LoVo (cell line): Measurements from ENCODE around the gene DCTN2.

ENCODE experiments used
- DNase-seq: peaks from one replicate; pipeline ENCODE4 v3.0.0-alpha.2; 2016; ENCODE audit warnings: low spot score

The DCTN2 gene

GRCh38 chr12:57488402-57489156 is 58.4 kb downstream of the DCTN2 start:
- DNase-seq: no peak

- DNase-seq: peak; percentile 99
These were observed 59.2 kb downstream of the DCTN2 start, which contains the start of gene MARS1 for GRCh38 chr12:57487597-57488401. MARS1 (plus strand) TSS chr12:57488068; CDS start chr12:57488091, 23 bp downstream.

- no peak for DNase-seq
These were observed 59.9 kb downstream of the DCTN2 start for GRCh38 chr12:57487055-57487596.

GRCh38 chr12:57485695-57486094 is 61.3 kb downstream of the DCTN2 start:
- DNase-seq: no peak

GRCh38 chr12:57483466-57483865 is 63.5 kb downstream of the DCTN2 start:
- no peak for DNase-seq

- no peak for DNase-seq
These were observed 65.3 kb downstream of the DCTN2 start for GRCh38 chr12:57481671-57482070.
